ENCODE measurements around the gene KRT36. TPM values are rescaled to one million over a fixed set of nuclear protein-coding genes. Genes with fewer than 3 reads are reported as not detected.

The KRT36 gene
- polyA plus RNA-seq, 3 donors, result 0.24 to 0.87 (median 0.25) TPM

DNA sequence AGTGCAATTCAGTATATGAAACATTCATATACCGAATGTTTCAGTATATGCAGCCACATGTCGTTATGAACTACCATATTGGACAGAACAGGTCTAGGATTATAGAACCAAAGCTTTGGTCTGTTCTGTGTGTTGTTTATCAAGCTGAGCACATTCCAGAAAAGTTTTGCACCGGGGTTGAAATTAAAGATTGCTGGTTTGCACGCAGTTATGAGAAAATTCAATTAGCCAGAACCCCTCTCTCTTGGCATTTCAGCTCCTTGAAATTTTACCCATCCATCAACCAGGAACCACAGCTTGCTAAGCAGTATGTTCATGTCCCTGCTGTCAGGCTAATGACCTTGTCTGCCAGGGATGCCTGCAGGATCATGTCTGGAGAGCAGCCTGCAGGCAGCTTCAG, 32.0 kb downstream of the KRT36 start:
- no peaks in the 10 kb centered on the region for H3K79me2 ChIP-seq (ENCODE audit: insufficient read depth, low read length)
- no peaks in the 10 kb centered on the region for H3K4me1 Mint-ChIP-seq
- peaks cover 0 to 5% (median 3%) of the 10 kb centered on the region in 3 donors for H3K27me3 Mint-ChIP-seq (ENCODE audit: low read depth in 3 of 3)
- H3K4me2 ChIP-seq (replicated peaks; ENCODE audit: extremely low read depth, low read length, poor library complexity, severe bottlenecking), result no peak overlapping the region
- H4K20me1 ChIP-seq (ENCODE audit: insufficient read depth, low read length), result no peaks in the 10 kb centered on the region
- no peak overlapping the region for H3K9ac ChIP-seq (ENCODE audit: insufficient read depth, low read length, poor library complexity, severe bottlenecking)
- no peaks in the 10 kb centered on the region for H3K4me1 ChIP-seq (ENCODE audit: control insufficient read depth in 1 of 2, insufficient read depth in 2 of 2, low read length in 2 of 2)
- H2AFZ ChIP-seq (ENCODE audit: insufficient read depth, low read depth, low read length, poor library complexity, severe bottlenecking), result no peak overlapping the region
- intact Hi-C loops (cut with micrococcal nuclease), result no loop called here
- H3K27me3 ChIP-seq (ENCODE audit: control insufficient read depth in 2 of 2, insufficient read depth in 2 of 2, low read length in 2 of 2), result no peaks in the 10 kb centered on the region
- no peaks in the 10 kb centered on the region for H3K36me3 Mint-ChIP-seq
- DNase-seq, result no peak
- no peak overlapping the region for H3K27ac ChIP-seq (ENCODE audit: low read depth in 1 of 2, low read length in 2 of 2)
- H3K4me3 Mint-ChIP-seq, result no peak overlapping the region
- H3K9me3 Mint-ChIP-seq, result no peaks in the 10 kb centered on the region
- TF ChIP-seq, protein P1, sequence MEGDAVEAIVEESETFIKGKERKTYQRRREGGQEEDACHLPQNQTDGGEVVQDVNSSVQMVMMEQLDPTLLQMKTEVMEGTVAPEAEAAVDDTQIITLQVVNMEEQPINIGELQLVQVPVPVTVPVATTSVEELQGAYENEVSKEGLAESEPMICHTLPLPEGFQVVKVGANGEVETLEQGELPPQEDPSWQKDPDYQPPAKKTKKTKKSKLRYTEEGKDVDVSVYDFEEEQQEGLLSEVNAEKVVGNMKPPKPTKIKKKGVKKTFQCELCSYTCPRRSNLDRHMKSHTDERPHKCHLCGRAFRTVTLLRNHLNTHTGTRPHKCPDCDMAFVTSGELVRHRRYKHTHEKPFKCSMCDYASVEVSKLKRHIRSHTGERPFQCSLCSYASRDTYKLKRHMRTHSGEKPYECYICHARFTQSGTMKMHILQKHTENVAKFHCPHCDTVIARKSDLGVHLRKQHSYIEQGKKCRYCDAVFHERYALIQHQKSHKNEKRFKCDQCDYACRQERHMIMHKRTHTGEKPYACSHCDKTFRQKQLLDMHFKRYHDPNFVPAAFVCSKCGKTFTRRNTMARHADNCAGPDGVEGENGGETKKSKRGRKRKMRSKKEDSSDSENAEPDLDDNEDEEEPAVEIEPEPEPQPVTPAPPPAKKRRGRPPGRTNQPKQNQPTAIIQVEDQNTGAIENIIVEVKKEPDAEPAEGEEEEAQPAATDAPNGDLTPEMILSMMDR (IDR thresholded peaks at IDR 0.05), result no peak
- no peak overlapping the region for H3K4me3 ChIP-seq (replicated peaks in 1 of 3; ENCODE audit: low read depth in 2 of 3, low read length in 3 of 3)
- H3K36me3 ChIP-seq (replicated peaks in 1 of 2; ENCODE audit: control insufficient read depth in 1 of 2, insufficient read depth in 2 of 2, low read length in 2 of 2), result no peaks in the 10 kb centered on the region
- no peak overlapping the region for H3K27ac Mint-ChIP-seq
- H3K9me3 ChIP-seq (replicated peaks in 1 of 2; ENCODE audit: control insufficient read depth in 1 of 2, insufficient read depth in 1 of 2, low read length in 2 of 2), result no peaks in the 10 kb centered on the region
- 92% methylated on average over 2 of the region's 4 CpGs for WGBS (ENCODE audit: insufficient coverage)

DNA sequence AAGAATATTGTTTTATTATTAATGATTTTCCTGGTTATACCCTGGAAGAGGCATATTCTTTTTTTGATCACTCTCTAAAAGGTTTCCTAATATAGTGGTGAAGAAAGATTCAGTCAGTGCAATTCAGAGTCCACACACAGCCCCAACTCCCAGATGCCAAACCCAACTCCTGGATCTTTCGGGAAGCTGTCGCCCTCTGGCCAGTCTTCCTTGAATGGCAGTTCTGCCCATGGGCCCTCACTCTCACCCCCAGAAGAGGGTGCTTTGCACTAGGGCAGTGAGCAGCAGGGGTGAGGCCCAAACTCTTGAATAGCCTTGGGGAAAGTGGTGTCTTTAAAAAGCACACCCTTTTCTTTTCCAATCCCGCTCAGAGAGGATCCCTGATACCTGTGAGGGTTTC, 33.5 kb downstream of the KRT36 start:
- no peaks in the 10 kb centered on the region for H3K36me3 Mint-ChIP-seq
- Histone ChIP-seq H3K79me2 (ENCODE audit: insufficient read depth, low read length) (no peaks in the 10 kb centered on the region), H4K20me1 (ENCODE audit: insufficient read depth, low read length) (no peaks in the 10 kb centered on the region)

More for the DNA sequence above, 33.5 kb downstream of the KRT36 start:
- Histone ChIP-seq H3K9me3 (replicated peaks in 1 of 2; ENCODE audit: control insufficient read depth in 1 of 2, insufficient read depth in 1 of 2, low read length in 2 of 2) (no peaks in the 10 kb centered on the region), H3K4me1 (ENCODE audit: control insufficient read depth in 1 of 2, insufficient read depth in 2 of 2, low read length in 2 of 2) (no peaks in the 10 kb centered on the region), H3K27me3 (ENCODE audit: control insufficient read depth in 2 of 2, insufficient read depth in 2 of 2, low read length in 2 of 2) (no peaks in the 10 kb centered on the region), H3K4me3 (replicated peaks in 1 of 3; ENCODE audit: low read depth in 2 of 3, low read length in 3 of 3) (no peak overlapping the region), H2AFZ (ENCODE audit: insufficient read depth, low read depth, low read length, poor library complexity, severe bottlenecking) (no peak overlapping the region), H3K4me2 (replicated peaks; ENCODE audit: extremely low read depth, low read length, poor library complexity, severe bottlenecking) (no peak overlapping the region), H3K9ac (ENCODE audit: insufficient read depth, low read length, poor library complexity, severe bottlenecking) (no peak overlapping the region), H3K27ac (ENCODE audit: low read depth in 1 of 2, low read length in 2 of 2) (no peak overlapping the region), H3K36me3 (replicated peaks in 1 of 2; ENCODE audit: control insufficient read depth in 1 of 2, insufficient read depth in 2 of 2, low read length in 2 of 2) (no peaks in the 10 kb centered on the region)
- Mint-ChIP-seq H3K27me3 (ENCODE audit: low read depth in 3 of 3) (peaks cover 0 to 3% (median 3%) of the 10 kb centered on the region in 3 donors), H3K4me3 (no peak overlapping the region), H3K27ac (no peak overlapping the region), H3K9me3 (peaks cover 0 to 2% (median 0%) of the 10 kb centered on the region in 7 donors), H3K4me1 (peaks cover 3% of the 10 kb centered on the region)
- no CpG with 5 or more reads among the region's 3 CpGs for WGBS (ENCODE audit: insufficient coverage)
- TF ChIP-seq, protein P1 (IDR thresholded peaks at IDR 0.05), result no peak
- intact Hi-C loops (cut with micrococcal nuclease), result no loop called here
- DNase-seq, result no peak

Data from CD14-positive monocyte (primary cell).